Peyer's patch (tissue), 4 donors: Measurements from ENCODE around the gene CALN1. TPM values are rescaled to one million over a fixed set of nuclear protein-coding genes. Genes with fewer than 3 reads are reported as not detected.

ENCODE experiments used
- DNase-seq, 3 donors: peaks; one replicate each; pipeline ENCODE4 v3.0.0-alpha.2; 2017 to 2019
- H3K27ac ChIP-seq, 4 donors: fragments of 200-600 bp; sonication (generic); one replicate each; pipeline ENCODE4 v1.5.1; 2016 to 2019
- H3K27me3 ChIP-seq, 2 donors: fragments of 200-600 bp; sonication (generic); one replicate each; pipeline ENCODE4 v1.5.1; 2019
- H3K36me3 ChIP-seq, 3 donors: fragments of 200-600 bp; sonication (generic); one replicate each; pipeline ENCODE4 v1.5.1; 2016 to 2019
- H3K4me1 ChIP-seq, 4 donors: fragments of 200-600 bp; sonication (generic); one replicate each; pipeline ENCODE4 v1.5.1; 2016 to 2019
- H3K4me3 ChIP-seq, 4 donors: fragments of 200-600 bp; sonication (generic); 1 replicate in 3 of 4; 2 replicates in 1 of 4; pipeline ENCODE4 v1.5.1; 2016 to 2019; ENCODE audit warnings: mild to moderate bottlenecking in 1 of 4
- H3K9me3 ChIP-seq, 4 donors: fragments of 200-600 bp; sonication (generic); one replicate each; pipeline ENCODE4 v1.5.1; 2016 to 2019; ENCODE audit warnings: mild to moderate bottlenecking in 1 of 4
- CTCF ChIP-seq, 6 experiments: fragments of 450-650 bp in 4 of 6; fragments of 200-600 bp in 2 of 6; sonication (generic) in 1 of 6; IDR thresholded peaks; one replicate each; pipeline ENCODE4 v1.5.1; 2017 to 2019; ENCODE audit warnings: antibody characterized with exemption in 6 of 6, mild to moderate bottlenecking in 3 of 6, moderate library complexity in 1 of 6
- POLR2A ChIP-seq, 2 donors: fragments of 450-650 bp; IDR thresholded peaks; one replicate each; pipeline ENCODE4 v1.5.1; 2017; ENCODE audit warnings: antibody characterized with exemption in 2 of 2, mild to moderate bottlenecking in 2 of 2, moderate library complexity in 2 of 2
- small RNA-seq, 2 donors: library from RNA; depleted of rRNA; stranded (forward); fragments of <200 nt; gene quantifications; one replicate each; pipeline ENCODE3, GENCODE V24; 2016
- total RNA-seq, 4 donors: library from RNA; depleted of rRNA; stranded (reverse); fragments of >200 nt; gene quantifications; one replicate each; pipeline ENCODE4 v1.1.0, GENCODE V29; 2016

The CALN1 gene
- total RNA-seq, 4 donors from 2014 or later: 0.13 TPM; not detected in 3

GRCh38 chr7:71733107-71733870, 678.8 kb downstream of the CALN1 start:
- Histone ChIP-seq H3K9me3 (no peaks in the 10 kb centered on the region), H3K27me3 (no peaks in the 10 kb centered on the region), H3K4me3 (no peak overlapping the region), H3K27ac (no peak overlapping the region), H3K4me1 (peaks cover 0 to 4% (median 0%) of the 10 kb centered on the region in 4 donors), H3K36me3 (no peaks in the 10 kb centered on the region)
- DNase-seq: peak; percentile 20 to 85 (median 73)
- TF ChIP-seq POLR2A (IDR thresholded peaks at IDR 0.05): no peak
- peak in 5 of 6 experiments; percentile 29 to 78 (median 69) for TF ChIP-seq CTCF (IDR thresholded peaks at IDR 0.05)

DNA sequence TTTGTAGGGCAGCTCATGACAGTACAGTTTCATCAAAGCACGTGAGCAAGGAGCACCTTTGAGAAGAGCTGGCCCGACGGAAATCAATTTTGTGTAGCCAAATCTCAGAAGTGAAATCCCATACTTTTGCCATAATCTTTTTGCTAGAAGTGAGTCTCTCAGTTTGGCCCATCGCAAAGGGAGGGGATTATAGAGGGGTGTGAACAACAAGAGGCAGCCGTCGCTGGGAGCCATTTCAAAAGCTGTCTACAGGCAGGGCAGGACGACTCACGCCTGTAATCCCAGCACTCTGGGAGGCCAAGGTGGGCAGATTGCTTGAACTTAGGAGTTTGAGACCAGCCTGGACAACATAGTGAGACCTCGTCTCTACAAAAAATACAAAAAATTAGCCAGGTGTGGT, 680.4 kb downstream of the CALN1 start:
- no peak overlapping the region for H3K27ac ChIP-seq
- no peak overlapping the region for H3K4me3 ChIP-seq
- H3K4me1 ChIP-seq: peaks cover 0 to 4% (median 0%) of the 10 kb centered on the region in 4 donors
- H3K36me3 ChIP-seq: no peaks in the 10 kb centered on the region
- TF ChIP-seq CTCF (IDR thresholded peaks at IDR 0.05) (no peak), POLR2A (IDR thresholded peaks at IDR 0.05) (no peak)
- H3K27me3 ChIP-seq: no peaks in the 10 kb centered on the region
- H3K9me3 ChIP-seq: no peaks in the 10 kb centered on the region
- DNase-seq: no peak

Small RNA genes lying within 50 kb of the gene (small RNA-seq; reads per million reads assigned to genes)
- gene AC005011.1 (0 reads per million in 2 donors), gene RNA5SP232 (0 reads per million in 2 donors)
